ENCODE measurements around the gene SMCO1.
"Not testable (repeated sequence)": the region's sequence is repeated elsewhere in the genome, so short reads cannot be mapped to it uniquely, and the experiment has no call there.

The SMCO1 gene

DNA sequence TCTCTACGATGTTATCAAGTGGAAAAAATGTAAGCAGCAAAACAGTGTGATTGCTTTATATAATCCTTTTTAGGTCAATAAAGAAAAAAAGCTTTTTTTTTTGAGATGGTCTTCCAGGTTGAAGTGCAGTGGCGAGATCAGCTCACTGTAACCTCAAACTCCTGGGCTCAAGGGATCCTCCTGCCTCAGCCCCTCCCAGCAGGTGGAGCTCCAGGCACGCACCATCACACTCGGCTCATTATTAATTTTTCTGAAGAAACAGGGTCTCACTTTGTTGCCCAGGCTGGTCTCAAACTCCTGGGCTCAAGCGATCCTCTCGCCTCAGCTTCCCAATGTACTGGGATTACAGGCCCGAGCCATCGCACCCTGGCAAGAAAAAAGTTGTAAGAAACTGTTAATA lies 28.9 kb downstream of the SMCO1 start:
- DNase-seq: no peak

GRCh38 chr3:196477678-196478077 lies 37.5 kb downstream of the SMCO1 start:
- no peak for DNase-seq

- DNase-seq: no peak
Measured at GRCh38 chr3:196472286-196472685, 42.9 kb downstream of the SMCO1 start.

DNA sequence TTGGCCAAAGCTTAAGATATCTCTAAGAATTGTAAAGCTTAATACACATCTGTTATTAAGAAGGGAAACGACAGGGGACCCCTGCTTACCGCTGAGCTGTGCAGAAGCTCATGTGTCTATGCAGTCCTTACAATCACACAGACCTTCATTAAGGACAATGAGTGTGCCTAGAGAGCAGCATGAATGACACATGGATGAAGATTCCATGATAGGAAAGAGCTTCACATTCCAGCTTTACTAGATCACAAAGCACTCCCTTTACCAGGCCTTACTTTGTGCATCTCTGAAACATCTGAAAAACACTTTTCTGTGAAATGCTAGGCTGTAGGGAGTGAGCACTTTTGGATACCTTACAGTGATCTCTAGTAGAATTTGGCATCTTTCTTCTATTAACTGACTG lies 43.6 kb downstream of the SMCO1 start:
- no peak for DNase-seq

DNA sequence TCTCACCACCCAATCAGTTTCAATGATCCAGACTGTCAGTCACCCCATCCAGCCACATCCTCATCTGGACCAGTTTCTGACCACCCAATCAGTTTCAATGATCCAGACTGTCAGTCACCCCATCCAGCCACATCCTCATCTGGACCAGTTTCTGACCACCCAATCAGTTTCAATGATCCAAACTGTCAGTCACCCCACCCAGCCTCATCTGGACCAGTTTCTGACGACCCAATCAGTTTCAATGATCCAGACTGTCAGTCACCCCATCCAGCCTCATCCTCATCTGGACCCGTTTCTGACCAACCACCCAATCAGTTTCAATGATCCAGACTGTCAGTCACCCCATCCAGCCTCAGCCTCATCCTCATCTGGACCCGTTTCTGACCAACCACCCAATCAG lies 45.0 kb downstream of the SMCO1 start:
- DNase-seq: not testable (repeated sequence)

DNA sequence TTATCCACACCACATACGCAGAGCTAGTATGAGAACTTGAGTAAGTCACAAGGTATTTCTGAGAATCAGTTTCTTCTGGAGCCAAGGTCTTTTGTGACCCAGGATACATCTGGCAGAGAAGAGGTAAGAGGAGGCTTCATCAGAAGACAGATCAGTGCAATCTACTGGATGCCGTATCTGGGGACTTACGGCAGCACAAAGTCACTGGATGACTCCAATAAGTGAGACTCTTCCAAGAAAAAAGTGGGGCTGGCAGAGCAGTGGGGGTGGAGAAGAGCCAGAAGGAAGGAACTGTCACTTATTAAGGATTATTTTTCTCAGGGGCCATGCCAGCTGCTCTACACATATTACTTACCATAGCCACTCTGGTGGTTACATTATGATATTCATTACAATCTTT lies 51.3 kb downstream of the SMCO1 start:
- no peak for DNase-seq

- no peak for DNase-seq
Measured at GRCh38 chr3:196463478-196463756, 51.7 kb downstream of the SMCO1 start.

GRCh38 chr3:196462680-196463477 lies 52.3 kb downstream of the SMCO1 start:
- DNase-seq: not testable (repeated sequence)

GRCh38 chr3:196458063-196458462 lies 57.1 kb downstream of the SMCO1 start:
- DNase-seq: no peak

GRCh38 chr3:196457470-196457869 lies 57.7 kb downstream of the SMCO1 start:
- not testable (repeated sequence) for DNase-seq
